Liver (tissue), 9 donors: ENCODE data around the gene SPTB. TPM values are rescaled to one million over a fixed set of nuclear protein-coding genes. Genes with fewer than 3 reads are reported as not detected.

Source experiments
- DNase-seq: peaks from one replicate; pipeline ENCODE4 v3.0.0-alpha.2; 2017; ENCODE audit warnings: low spot score
- H3K27ac ChIP-seq, 2 donors: one replicate each; pipeline ENCODE4 v1.7.0; 2013; ENCODE audit warnings: inconsistent platforms in 2 of 2, low read length in 2 of 2, control low read depth in 1 of 2, low read depth in 1 of 2, mild to moderate bottlenecking in 1 of 2
- H3K27me3 ChIP-seq, 4 donors: one replicate each; pipeline versions ENCODE4 v1.6.1 to v1.7.0; 2013; ENCODE audit warnings: low read length in 3 of 4, inconsistent platforms in 1 of 4, mild to moderate bottlenecking in 1 of 4, moderate library complexity in 1 of 4; ENCODE audit not compliant: control insufficient read depth in 4 of 4, insufficient read depth in 4 of 4
- H3K36me3 ChIP-seq, 4 donors: one replicate each; pipeline versions ENCODE4 v1.6.1 to v1.7.0; 2013; ENCODE audit warnings: low read length in 3 of 4, mild to moderate bottlenecking in 3 of 4, low read depth in 1 of 4, moderate library complexity in 1 of 4; ENCODE audit not compliant: control insufficient read depth in 4 of 4, insufficient read depth in 3 of 4
- H3K4me1 ChIP-seq, 4 donors: one replicate each; pipeline versions ENCODE4 v1.6.1 to v1.7.0; 2013; ENCODE audit warnings: low read length in 3 of 4, mild to moderate bottlenecking in 3 of 4, moderate library complexity in 1 of 4; ENCODE audit not compliant: control insufficient read depth in 4 of 4, insufficient read depth in 4 of 4
- H3K4me3 ChIP-seq, 3 donors: one replicate each; pipeline versions ENCODE4 v1.6.1 to v1.7.0; 2013; ENCODE audit warnings: low read length in 3 of 3, control low read depth in 1 of 3, low read depth in 1 of 3, mild to moderate bottlenecking in 1 of 3
- H3K9ac ChIP-seq, 2 donors: one replicate each; pipeline ENCODE4 v1.7.0; 2013; ENCODE audit warnings: low read length in 2 of 2, mild to moderate bottlenecking in 2 of 2, moderate library complexity in 2 of 2, control low read depth in 1 of 2, low read depth in 1 of 2
- H3K9me3 ChIP-seq, 4 donors: one replicate each; pipeline versions ENCODE4 v1.6.1 to v1.7.0; 2013; ENCODE audit warnings: low read length in 3 of 4; ENCODE audit not compliant: control insufficient read depth in 4 of 4
- EGR1 ChIP-seq, 2 donors: IDR thresholded peaks; 2 replicates each; pipeline ENCODE4 v1.6.1; 2016 to 2018; ENCODE audit warnings: antibody characterized with exemption in 2 of 2, low read depth in 2 of 2
- FOXA1 ChIP-seq: IDR thresholded peaks from 2 replicates; pipeline ENCODE4 v1.6.1; 2016; ENCODE audit warnings: antibody characterized with exemption
- FOXA2 ChIP-seq: IDR thresholded peaks from 2 replicates; pipeline ENCODE4 v1.6.1; 2016; ENCODE audit warnings: antibody characterized with exemption
- GABPA ChIP-seq, 2 donors: IDR thresholded peaks in 1 of 2; conservative IDR thresholded peaks in 1 of 2; 2 replicates each; pipeline ENCODE4 v1.6.1; 2016; ENCODE audit warnings: antibody characterized with exemption in 2 of 2, mild to moderate bottlenecking in 1 of 2, moderate library complexity in 1 of 2
- HNF4A ChIP-seq, 2 donors: conservative IDR thresholded peaks; 2 replicates each; pipeline ENCODE4 v1.6.1; 2016; ENCODE audit warnings: antibody characterized with exemption in 2 of 2, mild to moderate bottlenecking in 2 of 2
- HNF4G ChIP-seq: IDR thresholded peaks from 2 replicates; pipeline ENCODE4 v1.6.1; 2016; ENCODE audit warnings: antibody characterized with exemption
- NR2F2 ChIP-seq: IDR thresholded peaks from 2 replicates; pipeline ENCODE4 v1.6.1; 2016; ENCODE audit warnings: antibody characterized with exemption
- RAD21 ChIP-seq, 2 donors: IDR thresholded peaks; 2 replicates each; pipeline ENCODE4 v1.6.1; 2016; ENCODE audit warnings: antibody characterized with exemption in 2 of 2, mild to moderate bottlenecking in 2 of 2
- RXRA ChIP-seq, 2 donors: IDR thresholded peaks; 2 replicates each; pipeline ENCODE4 v1.6.1; 2017 to 2018; ENCODE audit warnings: antibody characterized with exemption in 2 of 2, mild to moderate bottlenecking in 1 of 2
- SP1 ChIP-seq: IDR thresholded peaks from 2 replicates; pipeline ENCODE4 v1.6.1; 2018; ENCODE audit warnings: antibody characterized with exemption, mild to moderate bottlenecking
- TAF1 ChIP-seq: conservative IDR thresholded peaks from 2 replicates; pipeline ENCODE4 v1.6.1; 2016; ENCODE audit warnings: antibody characterized with exemption, mild to moderate bottlenecking
- YY1 ChIP-seq: IDR thresholded peaks from 2 replicates; pipeline ENCODE4 v1.6.1; 2016; ENCODE audit warnings: antibody characterized with exemption, mild to moderate bottlenecking
- WGBS: extraction: QIAGEN DNeasy Blood & Tissue Kit; methylation state at CpG from one replicate; pipeline ENCODE4 v1.1.7; 2013; 5-methylcytosine and 5-hydroxymethylcytosine counted together
- polyA plus RNA-seq, 2 donors: library from polyadenylated mRNA; stranded (reverse) in 1 of 2; unstranded in 1 of 2; fragments of 200-250 nt in 1 of 2; fragments of >200 nt in 1 of 2; fragmentation: Nextera tagmentation in 1 of 2; extraction: Ambion mirVana in 1 of 2; gene quantifications; one replicate each; pipeline versions ENCODE4 v1.2.1 to v1.2.3, GENCODE V29; 2013 to 2015
- total RNA-seq, 2 donors: library from RNA; depleted of rRNA; stranded (reverse); fragments of >200 nt; gene quantifications; one replicate each; pipeline ENCODE4 v1.2.3, GENCODE V29; 2014
- TF ChIP-seq, protein P1 (sequence below): IDR thresholded peaks from 2 replicates; pipeline ENCODE4 v1.6.1; 2016; ENCODE audit warnings: antibody characterized with exemption
- TF ChIP-seq, protein P2 (sequence below): IDR thresholded peaks from 2 replicates; pipeline ENCODE4 v1.6.1; 2016; ENCODE audit warnings: antibody characterized with exemption
- TF ChIP-seq, protein P3 (sequence below): fragments of 150-350 bp; IDR thresholded peaks from 2 replicates; pipeline ENCODE4 v1.5.1; 2017; ENCODE audit warnings: improper control_type of control experiment, low read depth, low read length; ENCODE audit not compliant: missing input control
- TF ChIP-seq, protein P4 (sequence below): IDR thresholded peaks from 2 replicates; pipeline ENCODE4 v1.6.1; 2016; ENCODE audit warnings: antibody characterized with exemption
- donor health status: healthy.
- donor health status: healthy.
- donor health status: healthy.
- donor health status: healthy.
- donor health status: healthy.

SPTB gene
- total and polyA plus RNA-seq, 4 donors: 0.12 to 332 (median 0.26) TPM

DNA sequence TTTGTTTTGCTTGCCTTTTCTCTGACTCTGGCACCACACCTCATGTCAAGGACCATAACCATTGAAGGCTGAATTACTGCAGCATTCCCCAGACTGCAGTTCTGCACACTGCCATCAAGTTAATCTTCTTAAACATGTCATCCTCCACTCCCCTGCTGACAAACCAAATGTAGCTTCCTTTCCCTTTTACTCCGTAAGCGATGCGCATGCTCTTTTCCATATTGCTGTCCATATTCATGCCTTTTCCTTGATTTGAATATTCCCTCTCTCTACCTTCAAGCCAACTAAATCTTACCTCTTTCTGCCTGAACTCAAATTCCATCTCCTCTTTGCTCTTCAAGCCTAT, 49.3 kb upstream of the SPTB start:
- WGBS: 96% methylated on average over 3 of the region's 3 CpGs
- no peak overlapping the region for H3K27ac ChIP-seq
- H3K4me3 ChIP-seq: no peak overlapping the region
- TF ChIP-seq TAF1: no peak
- TF ChIP-seq EGR1 (IDR thresholded peaks at IDR 0.05; ENCODE audit: low read depth in 2 of 2): no peak
- no peak for TF ChIP-seq GABPA (IDR thresholded peaks at IDR 0.05 in 1 of 2, conservative IDR thresholded peaks at IDR 0.05 in 1 of 2)
- TF ChIP-seq SP1: no peak
- TF ChIP-seq, protein P1, sequence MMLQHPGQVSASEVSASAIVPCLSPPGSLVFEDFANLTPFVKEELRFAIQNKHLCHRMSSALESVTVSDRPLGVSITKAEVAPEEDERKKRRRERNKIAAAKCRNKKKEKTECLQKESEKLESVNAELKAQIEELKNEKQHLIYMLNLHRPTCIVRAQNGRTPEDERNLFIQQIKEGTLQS: no peak
- TF ChIP-seq, protein P2, sequence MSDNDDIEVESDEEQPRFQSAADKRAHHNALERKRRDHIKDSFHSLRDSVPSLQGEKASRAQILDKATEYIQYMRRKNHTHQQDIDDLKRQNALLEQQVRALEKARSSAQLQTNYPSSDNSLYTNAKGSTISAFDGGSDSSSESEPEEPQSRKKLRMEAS: no peak
- TF ChIP-seq RXRA (IDR thresholded peaks at IDR 0.05): no peak
- no peak for TF ChIP-seq FOXA1
- TF ChIP-seq, protein P3, sequence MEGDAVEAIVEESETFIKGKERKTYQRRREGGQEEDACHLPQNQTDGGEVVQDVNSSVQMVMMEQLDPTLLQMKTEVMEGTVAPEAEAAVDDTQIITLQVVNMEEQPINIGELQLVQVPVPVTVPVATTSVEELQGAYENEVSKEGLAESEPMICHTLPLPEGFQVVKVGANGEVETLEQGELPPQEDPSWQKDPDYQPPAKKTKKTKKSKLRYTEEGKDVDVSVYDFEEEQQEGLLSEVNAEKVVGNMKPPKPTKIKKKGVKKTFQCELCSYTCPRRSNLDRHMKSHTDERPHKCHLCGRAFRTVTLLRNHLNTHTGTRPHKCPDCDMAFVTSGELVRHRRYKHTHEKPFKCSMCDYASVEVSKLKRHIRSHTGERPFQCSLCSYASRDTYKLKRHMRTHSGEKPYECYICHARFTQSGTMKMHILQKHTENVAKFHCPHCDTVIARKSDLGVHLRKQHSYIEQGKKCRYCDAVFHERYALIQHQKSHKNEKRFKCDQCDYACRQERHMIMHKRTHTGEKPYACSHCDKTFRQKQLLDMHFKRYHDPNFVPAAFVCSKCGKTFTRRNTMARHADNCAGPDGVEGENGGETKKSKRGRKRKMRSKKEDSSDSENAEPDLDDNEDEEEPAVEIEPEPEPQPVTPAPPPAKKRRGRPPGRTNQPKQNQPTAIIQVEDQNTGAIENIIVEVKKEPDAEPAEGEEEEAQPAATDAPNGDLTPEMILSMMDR: no peak
- TF ChIP-seq HNF4A (conservative IDR thresholded peaks at IDR 0.05): no peak
- TF ChIP-seq NR2F2: no peak
- TF ChIP-seq, protein P4, sequence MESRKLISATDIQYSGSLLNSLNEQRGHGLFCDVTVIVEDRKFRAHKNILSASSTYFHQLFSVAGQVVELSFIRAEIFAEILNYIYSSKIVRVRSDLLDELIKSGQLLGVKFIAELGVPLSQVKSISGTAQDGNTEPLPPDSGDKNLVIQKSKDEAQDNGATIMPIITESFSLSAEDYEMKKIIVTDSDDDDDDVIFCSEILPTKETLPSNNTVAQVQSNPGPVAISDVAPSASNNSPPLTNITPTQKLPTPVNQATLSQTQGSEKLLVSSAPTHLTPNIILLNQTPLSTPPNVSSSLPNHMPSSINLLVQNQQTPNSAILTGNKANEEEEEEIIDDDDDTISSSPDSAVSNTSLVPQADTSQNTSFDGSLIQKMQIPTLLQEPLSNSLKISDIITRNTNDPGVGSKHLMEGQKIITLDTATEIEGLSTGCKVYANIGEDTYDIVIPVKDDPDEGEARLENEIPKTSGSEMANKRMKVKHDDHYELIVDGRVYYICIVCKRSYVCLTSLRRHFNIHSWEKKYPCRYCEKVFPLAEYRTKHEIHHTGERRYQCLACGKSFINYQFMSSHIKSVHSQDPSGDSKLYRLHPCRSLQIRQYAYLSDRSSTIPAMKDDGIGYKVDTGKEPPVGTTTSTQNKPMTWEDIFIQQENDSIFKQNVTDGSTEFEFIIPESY: no peak
- no peak for TF ChIP-seq FOXA2
- TF ChIP-seq RAD21 (IDR thresholded peaks at IDR 0.05): no peak
- no peak for TF ChIP-seq HNF4G
- H3K9me3 ChIP-seq: no peaks in the 10 kb centered on the region
- H3K4me1 ChIP-seq: peaks cover 1 to 19% (median 12%) of the 10 kb centered on the region in 4 donors
- no peak overlapping the region for H3K9ac ChIP-seq
- no peaks in the 10 kb centered on the region for H3K27me3 ChIP-seq
- peaks cover 8 to 39% (median 26%) of the 10 kb centered on the region in 4 donors for H3K36me3 ChIP-seq
- DNase-seq: no peak

DNA sequence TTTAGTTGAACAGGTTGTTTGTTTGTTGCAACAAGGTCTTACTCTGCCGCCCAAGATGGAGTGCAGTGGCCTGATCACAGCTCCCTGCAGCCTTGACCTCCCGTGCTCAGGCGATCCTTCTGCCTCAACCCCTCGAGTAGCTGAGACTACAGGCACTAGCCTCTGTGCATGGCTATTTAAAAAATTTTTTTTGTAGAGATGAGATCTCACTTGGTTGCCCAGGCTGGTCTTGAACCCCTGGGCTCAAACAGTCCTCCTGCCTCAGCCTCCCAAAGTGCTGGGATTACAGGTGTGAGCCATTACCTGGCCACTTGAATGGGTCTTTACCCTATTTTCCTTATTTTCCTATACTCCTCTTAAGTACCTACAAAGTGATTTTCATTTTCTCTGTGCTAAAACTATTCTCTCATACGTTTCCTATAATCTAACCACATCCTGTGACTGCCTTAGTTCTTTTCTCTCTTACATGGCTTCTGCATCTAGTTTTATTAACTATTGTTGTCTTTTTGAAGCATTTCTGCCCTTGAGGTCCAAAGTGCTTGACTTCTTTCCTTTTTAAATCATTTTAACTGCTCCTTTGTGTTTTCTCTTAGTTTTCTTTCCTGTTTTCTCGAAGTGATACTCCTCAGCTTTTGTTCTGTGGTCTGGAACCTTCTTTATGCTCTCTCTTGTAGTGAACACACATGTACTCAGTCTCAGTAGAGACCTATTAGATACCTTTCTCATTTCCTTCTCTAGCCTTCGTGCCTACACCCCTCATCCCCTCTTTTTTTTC, 48.7 kb upstream of the SPTB start:
- H3K27ac ChIP-seq: no peak overlapping the region

More for the DNA sequence above, 48.7 kb upstream of the SPTB start:
- WGBS: 86% methylated on average over 7 of the region's 7 CpGs
- no peaks in the 10 kb centered on the region for H3K27me3 ChIP-seq
- TF ChIP-seq YY1 (no peak), FOXA2 (no peak)
- H3K4me3 ChIP-seq: no peak overlapping the region
- H3K4me1 ChIP-seq: peaks cover 1 to 19% (median 12%) of the 10 kb centered on the region in 4 donors
- H3K36me3 ChIP-seq: peaks cover 6 to 39% (median 27%) of the 10 kb centered on the region in 4 donors
- no peaks in the 10 kb centered on the region for H3K9me3 ChIP-seq
- no peak for DNase-seq
- H3K9ac ChIP-seq: no peak overlapping the region
